Measurements from ENCODE around the gene IL12RB1.

Gene IL12RB1

DNA sequence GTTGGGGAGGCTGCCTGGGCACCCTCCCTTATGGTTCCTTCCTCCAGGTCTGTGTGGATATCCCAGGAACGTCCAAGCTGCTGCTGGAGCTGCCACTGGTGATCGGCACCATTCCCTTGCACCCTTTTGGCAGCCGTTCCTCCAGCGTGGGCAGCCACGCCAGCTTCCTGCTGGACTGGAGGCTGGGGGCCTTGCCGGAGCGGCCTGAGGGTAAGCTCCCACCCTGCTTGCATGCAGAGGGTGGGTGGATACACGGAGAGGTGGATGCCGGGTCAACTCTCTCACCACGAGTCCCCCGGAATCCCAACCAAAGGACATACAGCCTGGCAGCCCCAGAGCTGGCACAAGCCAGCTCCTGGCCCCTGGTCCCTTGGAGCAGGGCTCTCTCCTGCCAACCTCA is 76.6 kb downstream of the IL12RB1 start:
- Histone ChIP-seq H3K9me3 (ENCODE audit: control insufficient read depth, low read length) (no peaks in the 10 kb centered on the region), H3K4me3 (ENCODE audit: insufficient read depth, low read depth, low read length, poor library complexity, severe bottlenecking) (no peak overlapping the region), H3K27ac (ENCODE audit: insufficient read depth, low read length, poor library complexity, severe bottlenecking) (no peak overlapping the region), H3K4me1 (ENCODE audit: control insufficient read depth, insufficient read depth, low read length, poor library complexity, severe bottlenecking) (peaks cover 44% of the 10 kb centered on the region), H3K27me3 (replicated peaks; ENCODE audit: control insufficient read depth, insufficient read depth, low read length, poor library complexity, severe bottlenecking) (no peaks in the 10 kb centered on the region), H3K36me3 (ENCODE audit: control insufficient read depth, insufficient read depth, low read length) (peaks cover 45% of the 10 kb centered on the region)
- no peak for DNase-seq

DNA sequence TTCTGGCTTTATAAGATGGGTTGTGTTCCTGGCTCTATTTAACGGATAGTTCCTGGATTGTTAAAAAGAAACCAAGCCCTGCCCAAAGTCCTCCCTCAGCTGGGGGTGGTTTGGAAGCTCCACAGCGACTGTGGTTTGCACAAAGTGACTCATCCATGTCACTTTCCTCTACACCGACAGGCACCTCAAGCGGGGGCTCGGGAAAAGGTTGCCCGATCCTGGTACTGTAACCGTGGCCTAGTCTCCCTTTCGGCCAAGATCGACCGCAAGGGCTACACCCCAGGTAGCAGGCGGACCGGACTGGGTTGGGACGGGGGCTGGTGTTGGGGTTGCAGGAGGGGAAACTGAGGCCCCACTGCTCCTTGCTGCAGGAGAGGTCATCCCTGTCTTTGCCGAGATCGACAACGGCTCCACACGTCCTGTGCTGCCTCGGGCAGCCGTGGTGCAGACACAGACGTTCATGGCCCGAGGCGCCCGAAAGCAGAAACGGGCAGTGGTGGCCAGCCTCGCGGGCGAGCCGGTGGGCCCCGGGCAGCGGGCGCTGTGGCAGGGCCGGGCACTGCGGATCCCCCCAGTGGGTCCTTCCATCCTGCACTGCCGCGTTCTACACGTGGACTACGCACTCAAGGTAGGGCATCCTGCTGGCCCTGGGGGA is 77.2 kb downstream of the IL12RB1 start:
- Histone ChIP-seq H3K4me3 (ENCODE audit: insufficient read depth, low read depth, low read length, poor library complexity, severe bottlenecking) (no peak overlapping the region), H3K27me3 (replicated peaks; ENCODE audit: control insufficient read depth, insufficient read depth, low read length, poor library complexity, severe bottlenecking) (no peaks in the 10 kb centered on the region), H3K4me1 (ENCODE audit: control insufficient read depth, insufficient read depth, low read length, poor library complexity, severe bottlenecking) (peaks cover 39% of the 10 kb centered on the region), H3K9me3 (ENCODE audit: control insufficient read depth, low read length) (no peaks in the 10 kb centered on the region), H3K36me3 (ENCODE audit: control insufficient read depth, insufficient read depth, low read length) (peaks cover 45% of the 10 kb centered on the region), H3K27ac (ENCODE audit: insufficient read depth, low read length, poor library complexity, severe bottlenecking) (peak overlapping the region; percentile 17)
- no peak for DNase-seq
